Esophagus squamous epithelium (tissue), 5 donors: ENCODE measurements around the gene AGBL1. TPM values are rescaled to one million over a fixed set of nuclear protein-coding genes. Genes with fewer than 3 reads are reported as not detected.

Experiments used
- DNase-seq: peaks from one replicate; lab custom pipeline; 2025; lab: John Stamatoyannopoulos, UW
- H3K27ac ChIP-seq, 4 donors: fragments of 200-600 bp; sonication (generic); one replicate each; pipeline ENCODE4 v1.5.1; 2016 to 2019; ENCODE audit warnings: mild to moderate bottlenecking in 1 of 4
- H3K27me3 ChIP-seq, 4 donors: fragments of 200-600 bp; sonication (generic); 1 replicate in 3 of 4; 2 replicates in 1 of 4; pipeline versions ENCODE4 v1.5.1 to v1.6.0; 2017 to 2021; ENCODE audit warnings: antibody characterized with exemption in 1 of 4
- H3K36me3 ChIP-seq, 3 donors: fragments of 200-600 bp; sonication (generic); one replicate each; pipeline ENCODE4 v1.5.1; 2016 to 2019
- H3K4me1 ChIP-seq, 3 donors: fragments of 200-600 bp; sonication (generic); one replicate each; pipeline ENCODE4 v1.5.1; 2017 to 2019
- H3K4me3 ChIP-seq, 4 donors: fragments of 200-600 bp; sonication (generic); 1 replicate in 3 of 4; 2 replicates in 1 of 4; pipeline ENCODE4 v1.5.1; 2016 to 2019; ENCODE audit warnings: mild to moderate bottlenecking in 2 of 4, moderate library complexity in 1 of 4
- H3K9me3 ChIP-seq, 3 donors: fragments of 200-600 bp; sonication (generic); one replicate each; pipeline ENCODE4 v1.5.1; 2016 to 2019
- CTCF ChIP-seq, 6 experiments: fragments of 450-650 bp in 4 of 6; fragments of 200-600 bp in 2 of 6; sonication (generic) in 2 of 6; IDR thresholded peaks; one replicate each; pipeline ENCODE4 v1.5.1; 2016 to 2019; ENCODE audit warnings: antibody characterized with exemption in 6 of 6, mild to moderate bottlenecking in 4 of 6, moderate library complexity in 4 of 6
- POLR2A ChIP-seq, 4 donors: fragments of 450-650 bp; IDR thresholded peaks; one replicate each; pipeline ENCODE4 v1.6.1; 2017; ENCODE audit warnings: antibody characterized with exemption in 4 of 4, mild to moderate bottlenecking in 4 of 4, moderate library complexity in 3 of 4
- WGBS, 2 donors: methylation state at CpG; one replicate each; pipeline ENCODE4 v1.1.5; 2018; 5-methylcytosine and 5-hydroxymethylcytosine counted together
- intact Hi-C: fragments of 100-400 bp; cut with DNase I; formaldehyde crosslinking; loops from one replicate; pipeline ENCODE4 v1.15.0; 2022
- total RNA-seq, 4 donors: library from RNA; depleted of rRNA; stranded (reverse); fragments of >200 nt; gene quantifications; one replicate each; pipeline ENCODE4 v1.1.0, GENCODE V29; 2016
- donor health status: DM: yes; HTN: yes; CAD: no.

AGBL1 gene
- total RNA-seq, 4 donors from 2014 or later = 0.11 to 0.21 (median 0.19) TPM; not detected in 1

- no peak for TF ChIP-seq POLR2A (IDR thresholded peaks at IDR 0.05)
- TF ChIP-seq CTCF (IDR thresholded peaks at IDR 0.05) = no peak
- intact Hi-C loops = no loop called here
- Histone ChIP-seq H3K4me1 (peaks cover 0 to 9% (median 0%) of the 10 kb centered on the region in 3 donors), H3K36me3 (no peaks in the 10 kb centered on the region), H3K27me3 (no peaks in the 10 kb centered on the region), H3K9me3 (no peaks in the 10 kb centered on the region), H3K4me3 (no peak overlapping the region), H3K27ac (no peak overlapping the region)
- no peak for DNase-seq
- 48 to 65% methylated on average over 1 of the region's 1 CpG for WGBS, 2 donors
Observed at GRCh38 chr15:86616771-86617170, 537.1 kb downstream of the AGBL1 start.

- intact Hi-C loops = loop anchor here (10.0 kb wide), 1 partner anchor 65 kb away; no protein-coding TSS in a partner anchor
- H3K4me1 ChIP-seq = peaks cover 0 to 19% (median 7%) of the 10 kb centered on the region in 3 donors
- 37 to 57% methylated on average over 5 of the region's 5 CpGs for WGBS, 2 donors
- no peaks in the 10 kb centered on the region for H3K9me3 ChIP-seq
- no peak for DNase-seq
- H3K4me3 ChIP-seq = no peak overlapping the region
- no peaks in the 10 kb centered on the region for H3K27me3 ChIP-seq
- TF ChIP-seq CTCF (IDR thresholded peaks at IDR 0.05) (no peak), POLR2A (IDR thresholded peaks at IDR 0.05) (no peak)
- H3K36me3 ChIP-seq = no peaks in the 10 kb centered on the region
- no peak overlapping the region for H3K27ac ChIP-seq
Observed at GRCh38 chr15:86620157-86620556, 540.5 kb downstream of the AGBL1 start.

DNA sequence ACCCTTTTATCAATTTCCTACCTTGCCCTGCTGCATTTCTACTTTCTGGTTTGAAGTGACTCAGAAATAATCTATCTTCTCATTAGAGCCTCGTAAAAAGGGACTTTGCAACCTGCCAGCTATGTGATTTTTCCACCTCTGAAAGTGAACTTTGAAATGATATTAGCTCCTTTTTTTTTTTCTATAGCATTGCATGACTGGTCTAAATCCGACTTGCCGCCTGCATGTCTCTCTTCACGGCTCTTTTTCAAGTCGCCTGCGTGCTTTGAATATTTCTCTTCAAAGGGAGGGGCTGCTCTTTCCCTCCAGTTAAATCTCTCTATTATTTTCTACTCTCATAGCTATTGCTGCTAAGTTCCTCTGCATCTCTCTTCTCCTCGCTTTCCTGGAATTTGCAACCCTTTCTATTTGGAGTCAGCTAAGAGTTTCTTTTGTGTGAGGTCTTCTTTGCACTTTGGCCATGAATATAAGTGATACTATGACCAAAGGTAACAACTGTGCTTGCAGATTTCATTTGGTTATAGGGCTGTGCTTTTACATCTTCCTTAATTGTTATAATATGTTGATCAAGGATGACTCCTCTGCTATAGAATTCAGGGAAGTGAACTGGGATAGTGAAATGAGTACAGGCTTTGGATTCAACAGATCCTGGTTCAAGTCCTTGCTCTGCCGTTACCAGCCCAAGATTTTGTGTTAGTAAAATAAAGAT lies 541.1 kb downstream of the AGBL1 start:
- Histone ChIP-seq H3K9me3 (no peaks in the 10 kb centered on the region), H3K4me1 (peaks cover 0 to 19% (median 7%) of the 10 kb centered on the region in 3 donors), H3K36me3 (no peaks in the 10 kb centered on the region), H3K27ac (no peak overlapping the region), H3K4me3 (no peak overlapping the region), H3K27me3 (no peaks in the 10 kb centered on the region)
- TF ChIP-seq POLR2A (IDR thresholded peaks at IDR 0.05) (no peak), CTCF (IDR thresholded peaks at IDR 0.05) (no peak)
- WGBS, 2 donors = 20 to 49% methylated on average over 8 of the region's 8 CpGs
- DNase-seq = no peak
- intact Hi-C loops = loop anchor here (10.0 kb wide), 1 partner anchor 64 kb away; no protein-coding TSS in a partner anchor

DNA sequence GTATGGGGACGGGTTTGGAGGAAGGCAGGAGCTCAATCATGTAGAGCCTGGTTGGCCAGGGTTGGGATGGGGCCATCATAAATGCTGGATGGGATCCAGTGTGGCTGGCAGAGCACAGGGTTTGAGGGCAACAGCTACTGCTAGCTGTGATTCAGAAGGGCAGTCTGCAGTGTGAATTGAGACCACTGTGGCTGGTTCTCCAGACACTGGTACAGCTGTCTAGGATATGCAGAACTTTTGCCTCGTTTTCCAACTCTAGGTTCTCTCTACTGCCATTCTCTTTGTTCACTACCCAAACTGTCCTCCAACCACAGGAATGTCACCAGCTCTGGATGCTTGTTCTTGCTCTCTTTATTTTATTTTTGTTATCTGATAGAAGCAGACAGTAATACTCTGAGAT lies 543.6 kb downstream of the AGBL1 start:
- intact Hi-C loops = loop anchor here (10.0 kb wide), 1 partner anchor 62 kb away; no protein-coding TSS in a partner anchor
- no peak overlapping the region for H3K27ac ChIP-seq
- TF ChIP-seq POLR2A (IDR thresholded peaks at IDR 0.05) (no peak), CTCF (IDR thresholded peaks at IDR 0.05) (no peak)
- H3K9me3 ChIP-seq = no peaks in the 10 kb centered on the region
- peaks cover 0 to 16% (median 7%) of the 10 kb centered on the region in 3 donors for H3K4me1 ChIP-seq
- DNase-seq = no peak
- H3K27me3 ChIP-seq = no peaks in the 10 kb centered on the region
- WGBS, 2 donors = 57 to 74% methylated on average over 2 of the region's 2 CpGs
- no peaks in the 10 kb centered on the region for H3K36me3 ChIP-seq
- no peak overlapping the region for H3K4me3 ChIP-seq

DNA sequence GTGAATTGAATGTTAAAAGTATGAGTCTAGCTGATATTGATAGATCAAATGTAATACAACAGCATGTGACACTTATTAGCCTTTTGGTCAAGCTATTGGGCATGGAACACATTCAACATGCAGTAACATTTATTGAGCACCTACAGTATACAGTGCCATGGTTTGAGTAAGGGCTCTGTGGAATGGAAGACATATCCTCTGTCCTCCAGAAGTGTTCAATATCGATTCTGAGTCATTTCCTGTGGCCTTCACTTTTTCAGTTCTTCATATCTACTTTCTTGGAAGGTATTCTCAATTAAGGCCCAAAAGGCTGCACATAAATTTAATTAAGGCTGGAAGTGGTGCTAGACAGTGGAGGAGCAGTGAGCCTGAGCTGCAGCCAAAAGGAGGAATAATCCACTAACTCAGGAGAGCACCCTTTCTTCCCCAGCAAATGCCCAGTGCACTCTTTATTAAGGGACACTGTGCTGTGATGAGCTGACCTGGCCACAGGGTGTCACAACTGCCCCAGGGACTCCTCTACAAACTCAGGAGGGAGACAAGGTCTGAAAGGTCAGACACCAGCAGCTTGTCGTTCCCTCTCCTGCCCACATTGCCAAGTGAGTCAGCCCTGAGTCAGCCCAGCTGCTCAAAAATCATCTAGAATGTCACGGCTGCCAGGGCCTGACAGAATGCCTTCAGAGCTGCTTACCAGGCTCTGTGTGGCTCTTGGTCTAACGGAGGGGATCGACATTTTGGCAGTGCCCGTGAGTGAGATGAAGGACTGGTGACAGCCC lies 544.8 kb downstream of the AGBL1 start:
- H3K4me1 ChIP-seq = peaks cover 0 to 16% (median 7%) of the 10 kb centered on the region in 3 donors
- no peak overlapping the region for H3K4me3 ChIP-seq
- H3K27ac ChIP-seq = no peak overlapping the region
- DNase-seq = peak; percentile 3
- no peaks in the 10 kb centered on the region for H3K9me3 ChIP-seq
- no peaks in the 10 kb centered on the region for H3K27me3 ChIP-seq
- no peaks in the 10 kb centered on the region for H3K36me3 ChIP-seq
- TF ChIP-seq CTCF (IDR thresholded peaks at IDR 0.05) (peak in 5 of 6 experiments; percentile 14 to 70 (median 51)), POLR2A (IDR thresholded peaks at IDR 0.05) (no peak)
- intact Hi-C loops = loop anchor here (10.0 kb wide), 1 partner anchor 60 kb away; no protein-coding TSS in a partner anchor
- 12 to 17% methylated on average over 3 to 5 of the region's 6 CpGs for WGBS, 2 donors
